SHP77 treated with DMSO at 0.1 percent for 48 hours (cell line): Measurements from ENCODE around the gene IFI27.
A peak's percentile ranks its signal among the peaks of the same experiment; 100 is the strongest.

Experiments used
- DNase-seq: peaks from one replicate; lab custom pipeline; 2025; lab: John Stamatoyannopoulos, UW

IFI27 gene

GRCh38 chr14:94102768-94103482 is 7.6 kb upstream of the IFI27 start:
- DNase-seq, result no peak

- no peak for DNase-seq
Measured at GRCh38 chr14:94103554-94104150, 6.9 kb upstream of the IFI27 start.

GRCh38 chr14:94104731-94105130 is 5.8 kb upstream of the IFI27 start:
- no peak for DNase-seq

GRCh38 chr14:94109915-94110250 is 653 bp upstream of the IFI27 start:
- DNase-seq, result no peak

- DNase-seq, result no peak
Measured at GRCh38 chr14:94111276-94112095, 950 bp downstream of the IFI27 start.

- no peak for DNase-seq
Measured at GRCh38 chr14:94112513-94113063, 2.1 kb downstream of the IFI27 start.

- no peak for DNase-seq
Measured at GRCh38 chr14:94113073-94113472, 2.5 kb downstream of the IFI27 start.

GRCh38 chr14:94113490-94113889 is 3.0 kb downstream of the IFI27 start:
- peak; percentile 21 for DNase-seq

GRCh38 chr14:94113908-94114588 is 3.5 kb downstream of the IFI27 start:
- DNase-seq, result no peak

- no peak for DNase-seq
Measured at GRCh38 chr14:94114589-94115057, 4.1 kb downstream of the IFI27 start.

- DNase-seq, result no peak
Measured at GRCh38 chr14:94115058-94115591, 4.6 kb downstream of the IFI27 start.

- DNase-seq, result no peak
Measured at GRCh38 chr14:94115631-94116030, 5.1 kb downstream of the IFI27 start.

- no peak for DNase-seq
Measured at GRCh38 chr14:94116701-94117100, 6.2 kb downstream of the IFI27 start.

- DNase-seq, result no peak
Measured at GRCh38 chr14:94117856-94118255, 7.3 kb downstream of the IFI27 start.

- no peak for DNase-seq
Measured at GRCh38 chr14:94119071-94119470, 8.5 kb downstream of the IFI27 start.

GRCh38 chr14:94120667-94121340 is 10.3 kb downstream of the IFI27 start:
- no peak for DNase-seq

- DNase-seq, result no peak
Measured at GRCh38 chr14:94121485-94121884, 10.9 kb downstream of the IFI27 start.

GRCh38 chr14:94122438-94122837 is 11.9 kb downstream of the IFI27 start:
- no peak for DNase-seq

GRCh38 chr14:94123296-94123695 is 12.8 kb downstream of the IFI27 start:
- no peak for DNase-seq

- no peak for DNase-seq
Measured at GRCh38 chr14:94123868-94124267, 13.3 kb downstream of the IFI27 start.
